ENCODE data around the gene USP48. TPM values are rescaled to one million over a fixed set of nuclear protein-coding genes. Genes with fewer than 3 reads are reported as not detected.

Gene USP48
- total RNA-seq, 1 donor from 2014 or later, result 42.7 TPM

DNA sequence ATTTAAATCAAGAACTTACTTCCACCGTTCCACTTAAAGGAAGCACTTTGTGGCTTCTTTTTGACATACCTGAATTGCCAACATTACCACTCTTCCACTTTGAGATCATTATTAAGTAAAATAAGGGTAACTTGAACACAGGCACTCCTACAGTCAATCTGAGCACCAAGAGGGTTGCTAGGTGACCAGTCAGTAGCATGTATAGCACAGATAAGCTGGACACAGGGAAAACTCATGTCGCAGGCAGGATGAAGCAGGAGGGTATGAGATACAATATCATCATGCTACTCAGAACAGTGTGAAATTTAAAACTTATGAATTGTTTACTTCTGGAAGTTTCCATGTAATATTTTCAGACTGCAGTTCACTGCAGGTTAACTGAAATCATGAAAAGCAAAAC, 66.8 kb downstream of the USP48 start:
- intact Hi-C loops (cut with DNase I), result no loop called here
- ATAC-seq (no peak), DNase-seq (ENCODE audit: missing footprints) (no peak)

DNA sequence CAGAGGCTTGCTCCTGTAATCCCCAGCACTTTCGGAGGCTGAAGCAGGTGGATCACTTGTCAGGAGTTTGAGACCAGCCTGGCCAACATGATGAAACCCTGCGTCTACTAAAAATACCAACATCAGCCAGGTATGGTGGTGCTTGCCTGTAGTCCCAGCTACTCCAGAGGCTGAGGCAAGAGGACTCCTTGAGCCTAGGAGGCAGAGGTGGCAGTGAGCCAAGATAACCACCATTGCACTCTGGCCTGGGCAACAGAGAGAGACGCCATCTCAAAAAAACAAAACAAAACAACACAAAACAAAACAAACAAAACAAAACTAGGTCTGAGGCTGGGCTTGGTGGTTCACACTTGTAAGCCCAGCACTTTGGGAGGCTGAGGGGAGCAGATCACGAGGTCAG, 75.1 kb downstream of the USP48 start:
- ATAC-seq, result no peak
- no peak for DNase-seq (ENCODE audit: missing footprints)
- intact Hi-C loops (cut with DNase I), result no loop called here

DNA sequence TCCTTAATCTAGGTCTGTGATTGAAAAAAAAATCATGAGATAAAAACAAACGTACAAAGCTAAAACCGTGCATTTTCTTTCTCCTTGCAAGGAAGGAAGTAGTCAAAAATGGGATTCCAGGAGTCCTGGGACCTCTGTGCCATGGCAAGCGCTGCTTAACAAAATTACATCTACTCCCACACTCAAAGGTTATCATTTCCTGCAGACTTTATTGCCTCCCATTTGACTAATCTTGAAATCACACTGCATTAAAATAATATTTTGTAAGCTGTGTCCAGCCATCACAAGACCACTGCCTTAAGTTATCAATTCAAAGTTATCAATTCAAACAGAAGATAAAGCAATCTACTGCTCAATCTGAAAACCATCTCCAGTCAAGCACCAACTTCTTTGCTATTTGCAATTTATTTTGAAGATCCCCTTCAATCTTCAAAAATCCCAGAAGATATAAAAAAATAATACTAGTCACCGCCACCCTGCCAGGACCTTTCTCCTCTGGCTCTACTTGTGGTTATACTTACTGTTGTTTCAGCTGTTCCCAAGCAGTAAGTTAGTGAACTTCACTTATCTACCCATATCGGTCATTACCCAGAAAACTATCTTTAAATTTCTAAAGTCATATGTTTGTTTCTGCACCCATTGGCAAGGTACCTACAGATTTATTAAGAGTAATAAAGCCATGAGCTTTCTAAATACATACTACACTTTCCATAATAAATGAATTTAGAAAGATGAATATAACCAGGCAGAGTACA, 75.7 kb downstream of the USP48 start:
- no peak for ATAC-seq
- intact Hi-C loops (cut with DNase I), result no loop called here
- DNase-seq (ENCODE audit: missing footprints), result no peak

DNA sequence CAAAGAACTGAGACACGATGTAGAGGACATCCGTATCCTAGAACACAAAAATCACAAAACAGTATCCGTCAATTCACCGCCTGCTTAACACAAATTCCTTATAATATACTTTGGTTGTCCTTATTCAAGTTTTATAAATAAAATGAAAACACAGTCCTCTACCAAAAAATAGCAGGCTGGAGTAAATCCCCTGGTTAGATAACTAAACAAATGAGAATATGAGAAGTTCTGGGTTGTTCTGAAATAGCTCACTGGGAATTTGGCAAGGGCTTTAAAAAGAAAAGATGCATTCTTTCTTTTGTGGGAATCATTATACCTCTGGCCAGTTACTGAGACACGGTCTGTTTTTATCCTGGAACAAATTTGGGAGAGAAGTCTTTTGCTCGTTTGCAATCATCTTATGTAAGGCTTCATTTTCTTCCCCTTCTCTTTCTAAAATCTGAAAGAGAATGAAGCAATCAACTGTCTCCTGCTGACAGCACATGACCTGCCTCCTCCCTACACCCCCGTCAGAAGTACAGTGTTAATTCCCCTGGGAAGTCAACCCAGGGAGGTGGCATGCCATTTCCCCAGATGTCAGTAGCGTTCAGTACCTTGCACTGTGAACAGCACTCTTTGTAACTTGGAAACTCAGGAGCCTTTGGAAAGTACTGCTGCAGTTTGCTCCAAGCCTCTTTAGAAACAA, 76.7 kb downstream of the USP48 start:
- ATAC-seq (peak; percentile 54), DNase-seq (ENCODE audit: missing footprints) (no peak)
- intact Hi-C loops (cut with DNase I), result no loop called here

DNA sequence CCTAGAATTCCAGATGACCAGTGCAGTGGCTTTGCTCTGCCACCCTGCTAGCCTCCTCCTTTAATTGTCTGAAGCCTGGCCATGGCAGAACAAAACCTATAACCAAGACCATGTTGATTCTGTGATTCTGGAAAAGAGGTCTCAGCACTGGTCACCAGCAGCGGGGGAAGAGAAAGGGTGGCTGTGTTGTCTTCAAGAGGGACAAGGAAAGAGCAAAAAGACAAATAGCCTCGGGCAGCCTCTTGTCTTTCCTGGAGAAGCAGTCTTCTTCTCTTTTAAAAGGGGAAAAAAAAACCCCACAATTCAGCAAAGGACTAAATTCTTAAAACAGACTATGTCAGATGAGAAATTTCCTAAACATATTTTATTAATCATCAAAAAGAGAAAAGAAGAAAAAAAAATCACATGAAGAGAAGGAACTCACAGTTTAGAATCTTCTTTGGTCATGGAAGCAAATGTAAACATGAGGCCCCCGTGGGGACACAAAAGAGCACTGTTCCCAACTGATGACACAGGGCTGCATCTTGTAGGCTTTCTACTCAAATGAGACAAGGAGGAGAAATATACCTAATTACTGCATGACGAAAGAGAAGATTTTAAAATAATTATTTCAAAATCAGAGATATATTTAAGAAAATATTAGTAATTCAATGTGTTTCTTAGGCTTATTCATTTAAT, 77.5 kb downstream of the USP48 start:
- no peak for DNase-seq (ENCODE audit: missing footprints)
- no peak for ATAC-seq
- intact Hi-C loops (cut with DNase I), result no loop called here

DNA sequence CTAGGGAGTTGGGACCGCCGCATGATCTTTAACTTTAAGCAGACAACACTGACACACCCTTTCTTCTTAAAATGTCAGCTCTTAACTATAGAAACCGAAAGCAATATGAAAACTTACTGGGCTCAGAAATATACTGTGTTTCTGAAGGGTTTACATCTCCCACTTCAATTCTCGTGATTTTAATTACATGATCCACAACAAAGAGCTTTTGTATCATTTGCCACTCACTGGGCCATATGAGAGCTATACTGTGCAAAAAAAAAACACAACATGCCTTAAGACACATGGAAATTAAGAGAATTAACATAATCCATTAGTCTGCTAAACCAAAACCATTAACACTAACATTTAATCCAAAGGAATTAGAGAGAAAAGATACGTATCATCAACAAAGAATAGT, 78.8 kb downstream of the USP48 start:
- ATAC-seq, result no peak
- no peak for DNase-seq (ENCODE audit: missing footprints)
- intact Hi-C loops (cut with DNase I), result no loop called here

DNA sequence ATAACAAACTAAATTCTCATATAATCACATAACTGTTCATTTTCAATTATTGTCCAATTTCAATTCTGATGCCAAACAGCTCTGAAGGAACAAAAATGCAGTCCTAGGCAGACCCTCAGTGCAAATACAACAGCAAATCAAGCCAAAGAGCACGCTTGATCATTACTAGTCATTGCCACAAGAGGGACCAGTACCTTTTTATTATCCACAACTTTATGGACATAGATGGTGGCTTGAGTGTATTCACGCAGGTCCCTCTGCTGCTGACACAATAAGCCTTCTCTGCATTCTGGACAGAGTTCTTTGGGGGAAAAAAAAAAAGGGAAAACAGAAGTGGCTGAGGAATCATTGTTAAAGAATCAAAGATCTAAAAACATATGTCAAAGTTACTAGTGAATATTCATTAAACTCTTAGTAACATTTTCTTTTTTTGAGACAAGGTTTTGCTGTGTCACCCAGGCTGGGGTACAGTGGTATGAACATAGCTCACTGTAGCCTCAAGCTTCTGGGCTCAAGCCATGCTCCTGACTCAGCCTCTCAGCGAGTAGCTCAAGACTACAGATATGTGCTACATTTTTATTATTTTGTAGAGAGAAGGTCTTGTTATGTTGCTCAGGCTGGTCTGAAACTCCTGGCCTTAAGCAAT, 79.5 kb downstream of the USP48 start:
- DNase-seq (ENCODE audit: missing footprints) (no peak), ATAC-seq (no peak)
- intact Hi-C loops (cut with DNase I), result no loop called here

DNA sequence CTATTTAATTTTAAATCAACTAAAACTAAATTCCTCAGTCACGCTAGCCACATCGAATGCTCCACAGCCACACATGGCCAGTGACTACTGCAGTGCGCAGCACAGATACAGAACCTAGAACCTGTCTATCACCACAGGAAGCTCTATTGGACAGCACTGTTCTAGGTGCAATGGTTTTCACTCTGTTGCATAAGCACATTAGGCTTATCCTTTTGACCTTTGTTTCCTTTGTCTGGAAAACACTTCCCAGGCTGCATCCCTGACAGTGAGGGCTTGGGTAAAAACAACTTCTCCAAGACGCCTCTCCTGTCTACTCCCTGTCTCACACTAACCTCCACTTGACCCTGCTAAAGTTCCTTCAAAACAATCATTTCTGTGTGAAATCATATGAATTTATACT, 80.2 kb downstream of the USP48 start:
- DNase-seq (ENCODE audit: missing footprints) (no peak), ATAC-seq (no peak)
- intact Hi-C loops (cut with DNase I), result no loop called here

DNA sequence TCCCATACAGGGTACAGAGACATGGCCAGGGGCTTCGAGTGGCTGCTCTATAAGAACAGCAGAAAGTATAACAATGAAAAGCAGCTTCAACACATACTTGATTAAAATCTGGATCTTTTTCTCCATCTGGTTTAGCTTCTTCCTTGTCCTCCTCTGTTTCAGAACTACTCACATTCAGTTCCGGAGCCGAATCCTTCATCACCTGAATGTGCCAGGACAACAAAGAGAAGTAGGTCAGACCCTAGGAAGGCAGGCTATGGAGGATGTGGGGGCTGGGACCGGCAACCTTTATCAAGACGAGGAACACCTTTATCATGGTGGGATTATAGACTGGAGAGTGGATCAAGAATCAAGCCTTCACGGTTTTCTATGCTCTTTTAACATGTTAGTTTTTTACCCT, 81.5 kb downstream of the USP48 start:
- intact Hi-C loops (cut with DNase I), result no loop called here
- no peak for ATAC-seq
- DNase-seq (ENCODE audit: missing footprints), result no peak

DNA sequence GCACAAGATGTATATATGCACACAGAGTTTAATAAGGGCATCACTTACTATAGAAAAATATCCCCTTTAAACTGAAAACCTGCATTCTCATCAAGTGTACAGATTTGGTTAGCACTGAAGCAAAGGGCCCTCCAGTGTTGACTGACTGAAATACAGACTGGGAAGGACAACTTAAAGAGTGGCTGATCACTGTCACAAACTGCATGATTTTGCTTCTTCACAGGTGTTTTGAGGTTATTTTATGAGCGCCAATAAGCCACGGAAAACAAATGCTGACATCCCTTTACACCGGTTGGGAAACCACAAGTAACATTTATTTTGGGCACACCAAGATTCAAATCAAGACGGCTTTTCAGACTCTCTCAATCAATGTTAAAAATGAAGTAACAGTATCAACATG, 82.9 kb downstream of the USP48 start:
- DNase-seq (ENCODE audit: missing footprints), result no peak
- no peak for ATAC-seq
- intact Hi-C loops (cut with DNase I), result no loop called here

DNA sequence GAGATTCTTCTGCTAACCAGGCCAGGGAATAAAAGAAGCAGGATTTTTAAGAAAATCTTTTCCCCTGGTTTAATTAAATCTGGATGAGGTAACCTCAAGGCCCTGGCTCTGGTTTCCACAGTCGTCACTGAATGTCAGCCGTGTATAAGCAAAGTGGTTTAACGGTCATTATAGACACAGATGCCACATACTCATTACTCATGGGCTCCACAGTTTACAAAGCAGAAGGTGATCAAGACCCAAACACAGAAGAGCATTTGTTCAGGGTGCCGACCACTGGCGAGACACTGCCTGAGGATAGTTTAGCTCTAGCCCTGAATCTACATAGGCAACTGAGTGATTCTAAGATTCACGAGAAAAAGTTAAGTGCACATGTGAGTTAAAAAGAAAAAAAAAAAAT, 86.0 kb downstream of the USP48 start:
- intact Hi-C loops (cut with DNase I), result no loop called here
- DNase-seq (ENCODE audit: missing footprints) (no peak), ATAC-seq (no peak)

DNA sequence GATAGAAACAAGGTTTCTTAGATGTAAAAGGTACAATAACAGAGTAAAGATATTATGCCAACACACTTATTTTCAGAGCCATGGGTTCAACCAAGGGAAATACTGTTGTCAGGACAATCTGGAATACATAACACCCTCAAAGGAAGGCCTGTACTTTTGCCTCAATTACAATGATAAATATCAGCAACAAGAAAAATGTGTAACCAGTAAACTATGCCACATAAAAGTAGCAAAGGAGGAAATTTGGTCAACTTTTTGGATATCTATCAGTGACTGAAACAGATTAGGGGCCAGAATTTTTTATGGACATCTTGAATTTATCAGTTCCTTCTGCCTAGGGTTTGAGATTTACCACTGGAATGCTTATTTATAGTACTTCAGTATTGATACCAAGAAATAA, 89.2 kb downstream of the USP48 start:
- no peak for DNase-seq (ENCODE audit: missing footprints)
- ATAC-seq, result no peak
- intact Hi-C loops (cut with DNase I), result no loop called here

DNA sequence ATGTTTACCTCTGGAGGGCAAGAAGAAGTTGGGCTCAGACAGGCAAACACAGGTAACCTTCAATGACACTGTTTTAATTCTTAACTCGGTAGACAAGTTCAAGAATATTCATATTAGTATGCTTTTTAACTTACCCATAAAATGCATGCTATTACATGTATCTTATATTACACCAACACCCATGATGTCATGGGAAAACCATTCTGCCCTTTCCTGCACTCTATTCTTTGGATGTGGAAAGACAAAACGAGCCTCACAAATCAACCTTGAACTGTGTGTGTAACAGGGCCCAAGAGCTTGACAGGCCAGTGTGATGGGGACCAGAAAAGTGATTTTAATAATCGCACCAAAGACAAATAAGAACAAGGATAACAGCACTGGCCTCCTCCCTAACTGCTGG, 91.2 kb downstream of the USP48 start:
- DNase-seq (ENCODE audit: missing footprints) (no peak), ATAC-seq (no peak)
- intact Hi-C loops (cut with DNase I), result no loop called here

DNA sequence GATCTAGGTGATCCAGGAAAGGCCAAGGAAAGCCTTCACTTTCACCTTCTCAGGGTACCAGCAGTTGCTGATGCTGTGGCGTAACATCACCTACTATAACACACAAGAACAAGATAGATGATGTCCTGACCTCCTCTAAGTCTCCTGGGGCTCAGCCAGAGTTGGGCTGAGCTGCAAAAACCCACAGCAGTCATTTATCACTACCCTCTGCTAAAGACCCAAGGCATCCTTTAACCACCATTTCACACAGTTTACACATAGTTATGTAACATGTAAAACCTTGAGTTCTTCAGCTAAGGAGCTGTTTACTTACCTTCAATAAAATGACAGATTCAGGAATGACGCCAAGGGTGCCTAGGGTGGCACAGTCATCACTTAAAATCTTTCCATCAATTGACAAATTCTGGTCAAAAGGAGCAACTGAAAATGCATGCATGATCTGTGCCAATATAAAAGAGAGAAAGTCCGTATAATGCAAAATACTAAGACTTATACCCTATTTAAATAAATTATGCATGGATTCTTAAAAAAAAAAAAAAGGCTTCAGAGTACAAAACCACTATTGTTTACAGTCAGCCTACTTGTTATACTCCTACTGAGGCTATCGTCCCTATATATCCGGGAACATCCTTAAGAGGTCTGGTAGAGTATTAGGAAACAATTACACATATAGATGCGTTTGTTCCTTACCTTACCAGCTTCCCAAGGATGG, 93.1 kb downstream of the USP48 start:
- ATAC-seq, result no peak
- DNase-seq (ENCODE audit: missing footprints), result no peak
- intact Hi-C loops (cut with DNase I), result no loop called here

DNA sequence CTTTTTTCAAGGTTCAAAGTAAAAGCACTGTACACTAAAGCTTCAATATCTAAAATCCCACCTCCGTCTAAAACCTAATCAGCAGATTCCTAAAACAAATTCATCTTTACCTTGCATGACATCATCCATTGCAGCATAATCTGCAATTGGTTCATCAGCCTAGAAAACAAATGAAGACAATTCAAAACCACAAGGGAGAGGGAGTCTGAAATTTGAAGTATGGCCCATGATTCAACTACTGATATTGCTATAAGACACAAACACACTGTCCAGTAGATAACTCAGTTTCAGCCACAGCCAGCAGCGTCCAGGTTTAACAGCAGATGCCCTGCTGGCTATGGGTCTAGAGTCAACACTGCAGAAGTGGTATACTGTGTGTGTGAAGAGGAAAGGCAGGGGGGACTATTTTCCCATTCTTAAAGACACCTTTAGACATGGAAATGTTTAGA, 95.8 kb downstream of the USP48 start:
- DNase-seq (ENCODE audit: missing footprints) (no peak), ATAC-seq (no peak)
- intact Hi-C loops (cut with DNase I), result no loop called here

DNA sequence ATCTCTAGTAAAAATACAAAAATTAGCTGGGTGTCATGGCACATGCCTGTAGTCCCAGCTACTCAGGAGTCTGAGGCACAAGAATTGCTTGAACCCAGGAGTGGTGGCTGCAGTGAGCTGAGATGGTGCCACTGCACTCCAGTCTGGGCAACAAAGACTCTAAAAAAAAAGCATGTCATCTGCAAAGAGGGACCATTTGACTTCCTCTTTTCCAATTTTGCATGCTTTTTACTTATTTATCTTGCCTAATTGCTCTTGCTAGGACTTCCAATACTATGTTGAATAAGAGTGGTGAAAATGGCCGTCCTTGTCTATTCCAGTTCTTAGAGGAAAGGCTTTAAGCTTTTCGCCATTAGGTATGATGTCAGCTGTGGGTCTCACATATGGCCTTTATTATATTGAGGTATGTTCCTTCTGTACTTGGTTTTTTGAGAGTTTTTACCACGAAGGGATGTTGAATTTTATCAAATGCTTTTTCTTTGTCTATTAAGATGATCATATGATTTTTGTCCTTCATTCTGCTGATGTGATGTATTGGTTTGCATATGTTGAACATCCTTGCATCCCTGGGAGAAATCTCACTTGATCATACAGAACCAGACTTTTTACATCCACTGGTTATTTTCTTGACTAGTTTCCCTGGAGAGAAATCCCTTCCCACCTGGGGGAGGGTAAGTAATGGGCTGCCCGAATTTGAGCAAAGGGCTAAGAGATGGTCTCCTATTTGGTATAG, 96.8 kb downstream of the USP48 start:
- intact Hi-C loops (cut with DNase I), result no loop called here
- ATAC-seq, result no peak
- DNase-seq (ENCODE audit: missing footprints), result no peak

DNA sequence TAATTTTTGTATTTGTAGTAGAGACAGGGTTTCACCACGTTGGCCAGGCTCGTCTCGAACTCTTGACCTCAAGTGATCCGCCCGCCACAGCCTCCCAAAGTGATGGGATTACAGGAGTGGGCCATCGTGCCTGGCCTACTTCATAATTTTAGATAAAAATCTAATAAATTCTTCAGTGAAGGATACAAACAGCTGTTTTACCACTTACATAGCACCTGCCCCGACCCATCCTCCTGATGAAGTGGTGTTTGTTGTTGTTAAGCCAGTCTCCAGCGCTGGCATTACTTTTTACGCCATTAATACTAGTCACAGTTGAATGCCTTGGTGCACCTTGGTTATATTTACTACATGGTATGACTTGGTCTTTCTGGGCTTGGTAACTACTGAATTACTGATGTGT, 101.5 kb downstream of the USP48 start:
- no peak for DNase-seq (ENCODE audit: missing footprints)
- intact Hi-C loops (cut with DNase I), result no loop called here
- ATAC-seq, result no peak

DNA sequence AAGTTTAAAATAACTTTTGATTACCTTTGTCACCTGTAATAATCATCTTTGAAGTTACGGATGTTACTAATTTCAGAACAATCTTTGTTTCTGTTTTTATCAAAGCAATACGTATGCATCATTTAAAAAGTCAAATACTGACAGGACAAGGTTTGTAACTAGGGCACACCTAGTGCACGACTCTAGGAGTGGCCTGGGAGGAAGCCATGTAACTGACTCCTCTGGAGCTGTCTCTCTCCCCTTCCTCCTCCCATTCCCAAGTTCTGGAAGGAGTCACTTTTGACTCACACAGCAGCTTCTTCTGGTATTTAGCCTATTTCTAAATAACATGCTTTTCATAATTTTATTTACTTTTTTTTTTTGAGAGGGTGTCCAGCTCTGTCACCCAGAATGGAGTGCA, 102.0 kb downstream of the USP48 start:
- ATAC-seq, result no peak
- intact Hi-C loops (cut with DNase I), result no loop called here
- no peak for DNase-seq (ENCODE audit: missing footprints)
